ENCODE data around the gene REEP5.
A peak's percentile ranks its signal among the peaks of the same experiment; 100 is the strongest.
"Not testable (repeated sequence)": the region's sequence is repeated elsewhere in the genome, so short reads cannot be mapped to it uniquely, and the experiment has no call there.

REEP5 gene

DNA sequence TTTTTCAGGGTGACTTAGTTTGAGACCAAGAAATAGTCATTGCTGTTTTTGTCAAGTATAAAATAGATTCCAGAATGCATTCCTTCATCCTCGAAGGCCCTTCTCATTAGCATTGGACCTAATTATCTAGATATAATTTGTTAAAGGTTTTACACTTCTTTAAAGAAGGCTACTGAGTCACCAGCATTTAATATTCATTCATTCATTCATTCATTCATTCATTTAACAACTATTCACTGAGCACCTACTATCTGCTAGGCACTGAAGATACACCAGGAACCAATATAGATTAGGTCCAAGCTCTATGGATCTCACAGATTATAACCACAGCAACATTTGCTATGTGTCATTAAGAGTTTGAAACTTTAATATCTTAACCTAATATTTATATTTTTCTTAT, 11.1 kb upstream of the REEP5 start:
- DNase-seq (ENCODE audit: low spot score), result no peak

DNA sequence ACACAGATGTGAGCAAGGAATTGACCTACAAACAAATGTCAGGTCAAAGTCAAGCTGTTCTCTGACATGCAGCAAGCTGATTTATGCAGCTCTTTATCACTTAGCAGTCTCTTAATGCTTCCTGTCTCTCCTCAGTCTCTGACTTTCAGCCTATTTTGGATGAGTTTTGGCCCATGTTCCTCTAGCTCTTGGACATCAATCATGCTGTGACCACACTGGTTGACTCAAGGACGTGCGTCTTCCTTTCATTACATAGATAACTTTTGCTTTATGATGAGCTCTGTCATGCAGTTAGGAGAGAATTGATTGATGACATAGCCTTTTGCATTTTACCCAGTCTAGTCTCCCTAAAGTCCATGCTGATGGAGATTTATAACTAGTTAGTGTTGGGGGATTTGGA, 9.4 kb upstream of the REEP5 start:
- DNase-seq (ENCODE audit: low spot score), result no peak

DNA sequence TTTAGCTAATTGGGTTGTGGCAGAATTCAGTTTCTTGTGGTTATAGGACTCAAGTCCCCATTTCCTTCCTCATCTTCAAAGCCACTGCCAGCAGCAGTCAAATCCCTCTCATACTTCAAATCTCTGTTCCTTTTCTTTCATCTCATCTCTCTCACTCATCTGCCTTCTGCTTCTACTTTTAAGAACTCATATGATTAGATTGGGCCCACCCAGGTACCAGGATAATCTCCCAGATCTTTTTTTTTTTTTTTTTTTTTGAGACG, 8.0 kb upstream of the REEP5 start:
- DNase-seq (ENCODE audit: low spot score), result no peak

GRCh38 chr5:112929336-112930081, 7.5 kb upstream of the REEP5 start:
- DNase-seq (ENCODE audit: low spot score), result no peak

GRCh38 chr5:112923988-112924387, 2.0 kb upstream of the REEP5 start:
- no peak for DNase-seq (ENCODE audit: low spot score)

- no peak for DNase-seq (ENCODE audit: low spot score)
These were observed 1.3 kb upstream of the REEP5 start for GRCh38 chr5:112923148-112923917.

DNA sequence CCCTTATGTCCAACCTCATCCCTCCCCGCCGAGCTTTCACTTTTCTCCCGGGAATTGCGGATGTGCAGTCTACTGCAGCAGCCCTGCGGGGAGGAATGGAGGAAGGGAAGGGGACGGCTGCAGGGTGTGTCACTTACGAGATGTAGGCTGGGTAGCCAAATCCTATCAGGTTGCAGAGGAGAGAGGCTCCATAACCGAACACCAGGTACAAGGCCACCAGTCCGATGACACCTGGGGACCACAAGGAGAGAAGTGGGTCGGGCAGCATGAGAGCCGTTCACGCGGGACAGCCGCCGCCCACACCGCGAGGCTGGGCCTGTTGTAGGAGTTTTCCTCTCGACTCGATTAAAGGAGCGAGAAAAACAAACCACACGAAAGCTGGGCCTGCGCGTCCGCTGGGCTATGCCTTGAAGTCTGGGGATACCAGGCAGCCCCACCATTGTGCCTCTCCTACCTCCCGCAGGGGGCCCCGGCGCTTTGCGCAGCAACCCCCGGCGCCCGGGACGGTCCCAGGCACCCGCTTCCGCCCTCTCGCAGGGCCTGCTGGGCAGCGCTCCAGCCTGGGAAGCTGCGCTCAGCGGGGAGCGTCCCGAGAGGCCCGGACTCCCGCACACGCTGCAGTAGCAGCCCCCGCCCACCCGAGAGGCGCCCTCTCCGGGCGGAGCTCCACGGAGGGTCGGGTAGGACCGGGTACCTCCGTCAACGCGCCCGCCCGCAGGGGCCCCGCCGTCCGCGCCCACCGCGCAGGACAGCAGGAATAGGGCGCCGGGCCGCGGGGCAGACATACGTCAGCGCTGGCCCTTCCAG, 798 bp downstream of the REEP5 start:
- DNase-seq (ENCODE audit: low spot score), result peak; percentile 78

GRCh38 chr5:112919972-112920371, 2.1 kb downstream of the REEP5 start:
- DNase-seq (ENCODE audit: low spot score), result no peak

DNA sequence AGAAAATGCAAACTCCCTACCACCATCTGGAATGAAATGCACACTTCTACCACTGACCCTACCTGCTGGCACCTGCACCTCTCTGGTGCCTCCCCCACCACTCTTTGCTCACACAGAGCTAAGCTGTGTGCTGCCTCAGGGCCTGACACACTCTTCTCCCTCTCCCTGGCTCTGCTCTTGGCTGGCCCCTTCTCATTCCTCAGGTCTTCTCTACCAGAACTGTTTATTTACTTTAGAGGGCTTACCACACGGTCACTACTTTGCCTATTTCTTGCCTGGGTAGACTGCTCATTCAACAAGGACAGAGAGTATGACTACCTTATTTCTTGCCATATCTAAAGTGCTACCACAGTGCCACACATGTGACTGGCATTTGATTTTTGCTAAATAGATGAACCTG, 3.3 kb downstream of the REEP5 start:
- no peak for DNase-seq (ENCODE audit: low spot score)

- DNase-seq (ENCODE audit: low spot score), result no peak
These were observed 3.9 kb downstream of the REEP5 start for GRCh38 chr5:112918136-112918535.

DNA sequence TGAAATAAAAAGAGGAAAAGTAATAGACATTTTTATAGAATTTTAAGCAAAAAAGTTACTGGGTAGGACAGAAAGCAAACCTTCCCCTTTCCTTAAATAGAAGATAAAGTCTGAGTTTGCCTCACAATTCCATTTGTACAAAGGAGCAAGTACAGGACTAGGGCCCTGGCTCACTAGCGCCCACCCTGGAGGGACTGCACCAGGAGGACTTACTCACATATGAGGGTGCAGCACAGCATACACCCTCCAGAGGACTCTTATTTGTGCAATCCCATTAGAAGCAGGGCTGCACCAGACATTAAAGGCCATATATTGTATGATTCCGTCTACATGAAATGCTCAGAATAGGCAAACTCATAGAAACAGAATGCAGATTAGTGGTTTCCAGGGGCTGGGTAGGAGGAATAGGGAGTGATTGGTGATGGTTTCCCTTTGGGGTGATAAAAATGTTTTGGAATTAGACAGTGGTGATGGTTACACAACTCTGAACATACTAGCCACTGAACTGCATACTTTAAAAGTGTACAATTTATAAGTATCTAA, 4.5 kb downstream of the REEP5 start:
- no peak for DNase-seq (ENCODE audit: low spot score)

DNA sequence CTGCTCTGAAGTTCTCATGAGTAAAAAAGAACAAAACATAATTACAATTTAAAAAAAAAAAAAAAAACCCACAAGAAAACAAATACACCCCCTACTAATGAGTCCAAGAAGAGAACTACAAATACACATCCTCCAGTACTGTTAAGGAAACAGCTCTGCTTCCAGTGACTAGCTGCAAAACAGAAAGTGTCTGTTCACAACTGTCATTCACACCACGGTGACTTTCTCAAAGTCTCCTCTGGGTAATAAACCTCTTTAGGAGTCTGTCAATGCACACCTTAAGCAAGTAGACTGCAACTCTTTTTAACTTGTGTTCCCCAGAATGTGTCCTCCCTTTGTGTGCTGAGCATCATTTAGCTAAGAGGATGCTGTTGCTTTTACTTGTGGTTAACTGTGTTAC, 6.2 kb downstream of the REEP5 start:
- DNase-seq (ENCODE audit: low spot score), result no peak

DNA sequence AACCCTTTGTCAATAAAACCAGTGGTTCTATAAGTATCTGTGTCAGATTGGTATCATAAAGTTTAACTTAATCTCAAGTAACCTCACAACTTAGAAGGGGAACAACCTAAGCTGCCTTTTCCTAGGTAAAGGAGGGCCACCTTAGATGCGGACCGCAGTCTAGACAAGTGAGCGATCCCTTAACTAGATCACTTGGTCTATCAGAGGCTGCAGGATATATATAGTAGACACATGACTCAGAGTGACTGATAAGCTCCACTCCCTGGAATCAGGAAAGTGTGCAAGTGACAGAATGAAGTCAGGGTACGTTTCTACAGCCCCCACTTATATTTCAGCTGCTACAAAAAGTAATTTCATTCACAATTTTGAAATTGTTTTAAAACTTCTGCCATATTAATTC, 7.4 kb downstream of the REEP5 start:
- no peak for DNase-seq (ENCODE audit: low spot score)

GRCh38 chr5:112910529-112910928, 11.5 kb downstream of the REEP5 start:
- no peak for DNase-seq (ENCODE audit: low spot score)

- DNase-seq (ENCODE audit: low spot score), result no peak
These were observed 13.2 kb downstream of the REEP5 start for GRCh38 chr5:112908854-112909253.

DNA sequence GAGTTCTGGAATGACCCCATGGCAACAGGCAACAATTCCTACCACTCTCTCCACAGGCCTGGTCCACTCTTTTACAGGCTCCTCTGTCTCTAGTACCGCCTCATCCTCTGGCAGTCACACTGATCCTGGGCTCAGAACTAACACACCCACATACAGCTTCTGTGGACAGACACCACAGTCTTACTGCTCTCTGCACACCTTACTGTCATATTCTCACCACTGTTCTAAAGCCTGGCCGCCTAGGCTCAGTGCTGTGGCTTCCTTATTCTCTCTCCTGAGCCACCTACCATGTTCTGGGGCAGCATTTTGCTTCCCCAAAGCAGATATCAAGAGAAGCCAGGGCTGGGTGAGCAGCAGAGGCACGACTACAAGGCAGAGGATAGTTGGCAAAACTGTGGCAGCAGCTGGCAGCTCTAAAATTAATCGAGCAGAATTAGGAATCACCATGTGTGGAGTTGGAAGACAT, 14.8 kb downstream of the REEP5 start:
- no peak for DNase-seq (ENCODE audit: low spot score)

DNA sequence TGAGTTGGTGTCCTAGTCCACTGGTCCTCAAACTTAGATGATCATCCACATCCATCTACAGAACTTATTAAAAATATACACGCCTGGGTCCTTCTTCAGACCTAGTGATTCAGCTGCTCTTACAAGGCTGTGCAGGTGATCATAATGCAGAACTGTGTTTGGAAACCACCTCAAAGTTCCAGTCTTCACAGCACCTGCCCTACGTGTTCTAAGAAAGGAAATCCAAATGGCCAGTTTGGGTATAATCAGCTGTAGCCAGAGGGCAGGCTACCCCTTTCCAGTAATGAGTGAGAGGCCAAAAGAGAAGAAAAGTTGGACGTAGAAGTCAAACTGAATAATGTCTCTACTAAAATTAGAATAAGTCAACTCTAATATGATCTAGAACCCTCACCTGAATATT, 15.4 kb downstream of the REEP5 start:
- DNase-seq (ENCODE audit: low spot score), result no peak

- not testable (repeated sequence) for DNase-seq (ENCODE audit: low spot score)
These were observed 17.0 kb downstream of the REEP5 start for GRCh38 chr5:112904996-112905395.

GRCh38 chr5:112902561-112902960, 19.5 kb downstream of the REEP5 start:
- no peak for DNase-seq (ENCODE audit: low spot score)

GRCh38 chr5:112895682-112896081, 26.3 kb downstream of the REEP5 start:
- DNase-seq (ENCODE audit: low spot score), result no peak

GRCh38 chr5:112892776-112893175, 29.3 kb downstream of the REEP5 start:
- DNase-seq (ENCODE audit: low spot score), result no peak

DNA sequence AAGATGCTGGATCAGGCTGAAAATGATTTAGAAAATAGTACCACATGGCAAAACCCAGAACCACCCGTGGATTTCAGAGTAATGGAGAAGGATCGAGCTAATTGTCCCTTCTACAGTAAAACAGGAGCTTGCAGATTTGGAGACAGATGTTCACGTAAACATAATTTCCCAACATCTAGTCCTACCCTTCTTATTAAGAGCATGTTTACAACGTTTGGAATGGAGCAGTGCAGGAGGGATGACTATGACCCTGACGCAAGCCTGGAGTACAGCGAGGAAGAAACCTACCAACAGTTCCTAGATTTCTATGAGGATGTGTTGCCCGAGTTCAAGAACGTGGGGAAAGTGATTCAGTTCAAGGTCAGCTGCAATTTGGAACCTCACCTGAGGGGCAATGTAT, 30.0 kb downstream of the REEP5 start:
- DNase-seq (ENCODE audit: low spot score), result not testable (repeated sequence)

- DNase-seq (ENCODE audit: low spot score), result no peak
These were observed 35.1 kb downstream of the REEP5 start for GRCh38 chr5:112886975-112887374.

Data from left forelimb (tissue), 1 donor.